GM20000 (cell line): ENCODE measurements around the gene DGKG.

Experiments
- DNase-seq: peaks from one replicate; pipeline ENCODE4 v3.0.0; 2012; ENCODE audit warnings: low spot score
- CTCF ChIP-seq: IDR thresholded peaks from 2 replicates; pipeline ENCODE4 v1.5.1; 2012; ENCODE audit warnings: mild to moderate bottlenecking, control low read depth; ENCODE audit errors: extremely low read depth, missing control alignments

Gene DGKG

GRCh38 chr3:186261638-186262037 lies 100.4 kb downstream of the DGKG start:
- peak; percentile 20 for TF ChIP-seq CTCF
- DNase-seq = peak; percentile 27

- no peak for TF ChIP-seq CTCF
- DNase-seq = no peak
Observed at GRCh38 chr3:186260726-186261125, 101.3 kb downstream of the DGKG start.

GRCh38 chr3:186259612-186260383 lies 102.2 kb downstream of the DGKG start:
- peak; percentile 89 for TF ChIP-seq CTCF
- peak; percentile 81 for DNase-seq

GRCh38 chr3:186258968-186259367 lies 103.1 kb downstream of the DGKG start:
- DNase-seq = no peak
- TF ChIP-seq CTCF = no peak

GRCh38 chr3:186257866-186258265 lies 104.2 kb downstream of the DGKG start:
- no peak for DNase-seq

GRCh38 chr3:186255703-186256331 lies 106.2 kb downstream of the DGKG start:
- TF ChIP-seq CTCF = peak; percentile 58
- DNase-seq = peak; percentile 63

More at GRCh38 chr3:186257866-186258265, 104.2 kb downstream of the DGKG start:
- TF ChIP-seq CTCF = no peak
